Ovary (tissue), 9 donors: ENCODE measurements around the gene LIN9. TPM values are rescaled to one million over a fixed set of nuclear protein-coding genes. Genes with fewer than 3 reads are reported as not detected.

ENCODE experiments used
- DNase-seq, 5 donors: peaks; one replicate each; pipeline ENCODE4 v3.0.0-alpha.2; 2019 to 2020
- H3K27ac ChIP-seq, 2 donors: fragments of 200-600 bp; one replicate each; pipeline versions ENCODE4 v1.5.1 to v1.8.0; 2019 to 2022
- H3K27me3 ChIP-seq: fragments of 200-600 bp; one replicate; pipeline ENCODE4 v1.8.0; 2022
- H3K36me3 ChIP-seq: fragments of 200-600 bp; sonication (generic); one replicate; pipeline ENCODE4 v1.5.1; 2019
- H3K4me1 ChIP-seq: one replicate; pipeline ENCODE4 v1.8.1; 2013; ENCODE audit warnings: mild to moderate bottlenecking, moderate library complexity; ENCODE audit not compliant: insufficient read depth
- H3K4me3 ChIP-seq: fragments of 200-600 bp; sonication (generic); one replicate; pipeline ENCODE4 v1.5.1; 2017
- H3K9me3 ChIP-seq, 2 donors: fragments of 200-600 bp in 1 of 2; sonication (generic) in 1 of 2; one replicate each; pipeline versions ENCODE4 v1.5.1 to v1.8.1; 2013 to 2019; ENCODE audit warnings: mild to moderate bottlenecking in 1 of 2, moderate library complexity in 1 of 2
- EP300 ChIP-seq: sonication (generic); formaldehyde crosslinking; IDR thresholded peaks from one replicate; pipeline ENCODE4 v1.6.1; 2017; ENCODE audit warnings: antibody characterized with exemption
- POLR2A ChIP-seq: fragments of 450-650 bp; IDR thresholded peaks from one replicate; pipeline ENCODE4 v1.6.1; 2017; ENCODE audit warnings: antibody characterized with exemption, mild to moderate bottlenecking, moderate library complexity
- WGBS, 3 donors: extraction: QIAGEN DNeasy Blood & Tissue Kit in 1 of 3; methylation state at CpG; one replicate each; pipeline versions ENCODE4 v1.1.5 to v1.1.7; 2013 to 2017; 5-methylcytosine and 5-hydroxymethylcytosine counted together
- intact Hi-C, 4 donors: fragments of 100-400 bp; cut with DNase I; formaldehyde crosslinking; loops; one replicate each; pipeline versions ENCODE4 v1.11.0 to v1.15.1; 2022 to 2023
- polyA plus RNA-seq, 2 donors: library from polyadenylated mRNA; stranded (reverse); fragments of 200-250 nt in 1 of 2; fragments of 350-450 nt in 1 of 2; fragmentation: Illumina TruSeq in 1 of 2; extraction: RNeasy Lipid Tissue Mini Kit (QIAGEN cat#74804) in 1 of 2; gene quantifications; one replicate each; pipeline ENCODE4 v1.2.3, GENCODE V29; 2013 to 2014
- total RNA-seq, 7 donors: library from RNA; depleted of rRNA in 2 of 7; stranded (reverse); fragments of >200 nt in 2 of 7; fragmentation: NEBNext Ultra II Directional in 3 of 7; extraction: Animal tissue kit (Norgen Biotek cat#: 25700) in 3 of 7; gene quantifications; one replicate each; pipeline versions ENCODE4 v1.1.0 to v1.2.4, GENCODE V29; 2016 to 2023
- TF ChIP-seq, protein P1 (sequence below), 3 donors: fragments of 450-650 bp in 2 of 3; fragments of 200-600 bp in 1 of 3; IDR thresholded peaks; one replicate each; pipeline versions ENCODE4 v1.5.1 to v1.8.0; 2016 to 2022; ENCODE audit warnings: antibody characterized with exemption in 3 of 3, mild to moderate bottlenecking in 1 of 3
- donor health status: DM: no; HTN: no; CAD: no; lungs with moderate emphysema.
- donor health status: DM: no; HTN: no; CAD: no.
- donor health status: Bipolar disorder and iron deficiency.
- donor health status: DM: yes; HTN: yes; CAD: no.
- donor health status: DM: no; HTN: no; CAD: no.
- donor health status: DM: yes; HTN: yes; CAD: no.

Gene LIN9
- total and polyA plus RNA-seq, 9 donors, result 3.1 to 8.6 (median 4.3) TPM

- intact Hi-C loops, result loop anchor here in 1 of 4 donors (10.0 kb wide), 1 partner anchor 123 kb away; no protein-coding TSS in a partner anchor
- no peaks in the 10 kb centered on the region for H3K4me1 ChIP-seq
- H3K4me3 ChIP-seq, result no peak overlapping the region
- TF ChIP-seq, protein P1, sequence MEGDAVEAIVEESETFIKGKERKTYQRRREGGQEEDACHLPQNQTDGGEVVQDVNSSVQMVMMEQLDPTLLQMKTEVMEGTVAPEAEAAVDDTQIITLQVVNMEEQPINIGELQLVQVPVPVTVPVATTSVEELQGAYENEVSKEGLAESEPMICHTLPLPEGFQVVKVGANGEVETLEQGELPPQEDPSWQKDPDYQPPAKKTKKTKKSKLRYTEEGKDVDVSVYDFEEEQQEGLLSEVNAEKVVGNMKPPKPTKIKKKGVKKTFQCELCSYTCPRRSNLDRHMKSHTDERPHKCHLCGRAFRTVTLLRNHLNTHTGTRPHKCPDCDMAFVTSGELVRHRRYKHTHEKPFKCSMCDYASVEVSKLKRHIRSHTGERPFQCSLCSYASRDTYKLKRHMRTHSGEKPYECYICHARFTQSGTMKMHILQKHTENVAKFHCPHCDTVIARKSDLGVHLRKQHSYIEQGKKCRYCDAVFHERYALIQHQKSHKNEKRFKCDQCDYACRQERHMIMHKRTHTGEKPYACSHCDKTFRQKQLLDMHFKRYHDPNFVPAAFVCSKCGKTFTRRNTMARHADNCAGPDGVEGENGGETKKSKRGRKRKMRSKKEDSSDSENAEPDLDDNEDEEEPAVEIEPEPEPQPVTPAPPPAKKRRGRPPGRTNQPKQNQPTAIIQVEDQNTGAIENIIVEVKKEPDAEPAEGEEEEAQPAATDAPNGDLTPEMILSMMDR (IDR thresholded peaks at IDR 0.05), result no peak
- no peak for TF ChIP-seq POLR2A
- no peak for TF ChIP-seq EP300
- no peaks in the 10 kb centered on the region for H3K36me3 ChIP-seq
- WGBS, 3 donors, result 71 to 79% (median 71%) methylated on average over 2 of the region's 2 CpGs
- H3K27me3 ChIP-seq, result no peaks in the 10 kb centered on the region
- no peak overlapping the region for H3K27ac ChIP-seq
- no peaks in the 10 kb centered on the region for H3K9me3 ChIP-seq
- no peak for DNase-seq
These were observed 18.8 kb upstream of the LIN9 start for GRCh38 chr1:226327761-226328162.

DNA sequence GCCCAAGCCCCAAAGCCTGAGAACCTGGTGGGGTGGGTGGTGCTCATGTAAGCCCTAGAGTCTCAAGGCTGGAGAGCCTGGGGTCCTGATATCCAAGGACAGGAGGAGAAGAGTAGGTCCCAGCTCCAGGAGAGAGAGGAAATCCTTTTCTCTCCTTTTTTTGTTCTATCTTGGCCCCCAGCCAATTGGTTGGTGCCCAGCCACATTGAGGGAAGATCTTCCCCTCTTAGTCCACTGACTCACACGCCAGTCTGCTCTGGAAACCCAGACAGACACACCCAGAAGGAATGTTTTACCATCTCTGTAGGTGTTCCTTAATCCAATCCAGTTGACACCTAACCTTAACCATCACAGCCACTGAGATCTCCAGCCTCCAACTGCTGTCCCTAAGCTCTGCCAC is 16.2 kb upstream of the LIN9 start:
- Histone ChIP-seq H3K4me1 (no peaks in the 10 kb centered on the region), H3K27ac (no peak overlapping the region), H3K4me3 (no peak overlapping the region), H3K9me3 (no peaks in the 10 kb centered on the region), H3K36me3 (no peaks in the 10 kb centered on the region), H3K27me3 (no peaks in the 10 kb centered on the region)
- intact Hi-C loops, result loop anchor here in 1 of 4 donors (10.0 kb wide), 1 partner anchor 120 kb away; no protein-coding TSS in a partner anchor
- no peak for TF ChIP-seq EP300
- TF ChIP-seq, protein P1 (IDR thresholded peaks at IDR 0.05), result no peak
- TF ChIP-seq POLR2A, result no peak
- 54 to 68% (median 63%) methylated on average over 1 of the region's 1 CpG for WGBS, 3 donors
- no peak for DNase-seq

GRCh38 chr1:226324479-226324878 is 15.5 kb upstream of the LIN9 start:
- no peaks in the 10 kb centered on the region for H3K9me3 ChIP-seq
- TF ChIP-seq, protein P1 (IDR thresholded peaks at IDR 0.05), result no peak
- no peak for DNase-seq
- no peak overlapping the region for H3K4me3 ChIP-seq
- intact Hi-C loops, result loop anchor here in 1 of 4 donors (10.0 kb wide), 1 partner anchor 120 kb away; no protein-coding TSS in a partner anchor
- H3K27me3 ChIP-seq, result no peaks in the 10 kb centered on the region
- no peaks in the 10 kb centered on the region for H3K4me1 ChIP-seq
- no peaks in the 10 kb centered on the region for H3K36me3 ChIP-seq
- no peak overlapping the region for H3K27ac ChIP-seq

DNA sequence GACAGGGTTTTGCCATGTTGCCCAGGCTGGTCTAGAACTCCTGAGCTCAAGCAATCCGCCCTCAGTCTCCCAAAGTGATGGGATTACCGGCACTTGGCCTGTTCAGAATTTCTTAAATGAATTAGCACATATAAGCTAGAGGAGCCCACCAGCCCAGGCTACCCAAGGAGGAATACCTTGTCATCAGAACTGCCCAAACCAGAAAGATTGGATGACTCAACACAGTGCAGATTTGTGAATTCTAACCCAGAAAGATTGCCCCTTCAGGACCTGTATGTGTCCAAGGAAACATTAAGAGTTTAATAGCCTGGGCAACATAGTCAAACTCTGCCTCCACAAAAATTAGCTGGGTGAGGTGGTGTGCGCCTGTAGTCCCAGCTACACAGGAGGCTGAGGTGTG is 14.0 kb upstream of the LIN9 start:
- H3K4me3 ChIP-seq, result no peak overlapping the region
- intact Hi-C loops, result loop anchor here in 1 of 4 donors (10.0 kb wide), 1 partner anchor 118 kb away; no protein-coding TSS in a partner anchor
- DNase-seq, result no peak
- 88 to 93% (median 92%) methylated on average over 3 of the region's 3 CpGs for WGBS, 3 donors
- no peaks in the 10 kb centered on the region for H3K4me1 ChIP-seq
- no peaks in the 10 kb centered on the region for H3K36me3 ChIP-seq
- TF ChIP-seq, protein P1 (IDR thresholded peaks at IDR 0.05), result no peak
- no peak for TF ChIP-seq EP300
- TF ChIP-seq POLR2A, result no peak
- H3K27me3 ChIP-seq, result no peaks in the 10 kb centered on the region
- H3K27ac ChIP-seq, result no peak overlapping the region
- H3K9me3 ChIP-seq, result no peaks in the 10 kb centered on the region
